GM19395 (cell line): Measurements from ENCODE around the gene ZNF566.
"Not testable (repeated sequence)": the region's sequence is repeated elsewhere in the genome, so short reads cannot be mapped to it uniquely, and the experiment has no call there.

Experiments used
- ATAC-seq: cut with Tn5 transposase; IDR thresholded peaks from one replicate; pipeline ENCODE4 v1.9.1; 2021; ENCODE audit warnings: mild to moderate bottlenecking, moderate library complexity; ENCODE audit not compliant: unreplicated experiment

Gene ZNF566

DNA sequence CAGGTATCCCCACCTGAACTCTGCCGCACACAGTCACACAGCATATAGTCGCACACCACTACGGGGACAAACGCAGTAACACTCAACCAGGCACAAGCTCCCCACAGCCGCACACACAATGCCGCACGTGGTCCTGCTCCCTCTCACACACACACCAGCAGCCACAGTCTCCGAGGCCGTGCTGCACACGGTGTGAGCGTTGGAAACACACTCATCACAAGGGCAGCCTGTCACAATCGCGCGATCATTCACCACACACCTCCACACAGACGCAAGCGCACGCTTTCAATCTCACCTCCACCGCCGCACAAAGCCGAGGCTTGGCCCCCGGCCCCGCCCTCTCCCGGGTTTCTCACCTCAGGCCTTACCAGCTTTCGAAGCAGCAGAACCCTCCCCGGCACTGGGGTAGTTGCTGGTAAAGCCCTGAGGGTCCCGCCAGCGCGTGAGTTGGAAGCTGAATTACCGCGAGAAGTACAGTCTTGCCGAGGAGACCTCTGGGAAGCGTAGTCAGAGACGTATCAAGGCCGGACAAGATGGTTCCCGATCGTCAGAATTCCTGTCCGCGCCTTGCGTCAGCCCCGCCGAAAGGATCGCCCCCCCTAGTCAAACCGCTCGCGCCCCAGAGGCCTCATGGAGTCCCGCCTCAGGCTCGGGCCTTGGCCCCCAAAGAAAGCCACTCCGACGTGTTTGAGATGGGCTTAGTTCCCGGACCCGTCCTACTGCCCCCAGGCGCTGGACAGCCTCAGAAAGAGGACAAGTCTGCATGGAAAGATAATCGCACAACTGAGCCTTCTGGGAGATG, at the start of gene ZNF566:
Gene ZNF566 (minus strand): TSS at position 444 of the 802 bp plus-strand sequence. CDS start 13,004 bp downstream, outside the sequence.
- peak; percentile 87 for ATAC-seq

DNA sequence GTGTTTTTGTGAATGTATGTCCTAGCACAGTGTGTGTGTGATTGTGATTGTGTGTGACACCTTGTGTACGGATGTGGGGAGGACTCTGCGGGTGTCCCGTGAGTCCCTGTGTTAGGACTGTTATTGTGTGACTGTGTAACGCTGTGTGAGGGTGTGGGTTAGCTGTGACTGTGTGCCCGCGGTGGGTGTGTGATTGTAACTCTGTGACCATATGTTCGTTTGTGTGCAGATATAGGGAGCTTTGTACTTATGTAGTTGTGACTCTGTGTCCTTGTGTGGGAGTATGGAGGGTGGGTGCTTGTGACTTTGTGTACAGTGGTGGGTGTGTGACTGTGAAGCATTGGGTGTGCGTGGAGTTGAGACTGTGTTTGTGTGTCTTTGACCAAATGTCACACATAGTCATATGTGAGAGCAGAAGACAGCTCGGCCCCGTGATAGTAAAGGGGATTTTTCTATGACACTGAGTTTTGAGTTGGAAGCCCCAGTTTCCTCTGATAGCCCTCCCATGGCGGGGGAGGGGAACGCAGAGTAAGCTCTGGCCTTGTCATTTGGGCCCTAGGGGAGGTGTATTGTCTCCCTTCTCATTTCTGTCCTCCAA, 39.7 kb upstream of the ZNF566 start:
- peak; percentile 26 for ATAC-seq

DNA sequence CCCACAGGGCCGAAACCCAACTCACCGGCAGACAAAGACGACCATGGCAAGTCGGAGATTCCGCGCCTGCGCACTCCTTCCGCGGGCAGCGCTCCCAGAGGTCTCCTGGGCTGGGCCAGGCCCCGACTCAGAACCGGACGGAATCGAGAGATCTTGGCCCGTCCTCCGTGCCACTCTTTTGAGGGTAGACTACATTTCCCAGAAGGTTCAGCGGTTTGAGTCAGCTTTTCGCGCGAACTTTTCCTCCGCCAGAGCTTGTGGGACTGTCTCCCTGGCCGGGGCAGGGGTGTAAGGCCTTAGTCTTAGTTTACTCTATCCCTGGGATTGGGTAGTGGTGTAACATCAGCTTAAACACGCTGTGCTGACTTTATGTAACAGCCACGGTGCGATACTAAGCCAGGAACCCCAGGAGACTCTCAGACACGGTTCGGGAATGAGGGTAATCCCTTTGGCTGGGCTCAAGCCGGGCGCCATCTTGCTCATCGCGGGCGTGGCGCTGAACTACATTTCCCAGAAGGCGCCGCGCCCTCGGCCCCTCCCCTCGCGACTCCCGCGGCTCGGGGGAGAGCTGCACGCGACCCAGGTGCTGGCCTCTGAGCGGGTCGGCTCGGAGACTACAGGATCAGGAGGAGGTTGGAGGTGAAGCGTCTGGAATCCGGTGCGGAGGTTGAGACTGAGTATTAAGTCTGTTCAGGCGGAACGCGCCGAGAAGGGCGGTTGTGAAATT, 39.0 kb upstream of the ZNF566 start, which contains the start of gene ZNF260:
Gene ZNF260 (minus strand): TSS at position 78 of the 727 bp plus-strand sequence. CDS start 13,033 bp downstream, outside the sequence.
- ATAC-seq: peak; percentile 83

- no peak for ATAC-seq
Measured at GRCh38 chr19:36527873-36528193, 38.5 kb upstream of the ZNF566 start.

DNA sequence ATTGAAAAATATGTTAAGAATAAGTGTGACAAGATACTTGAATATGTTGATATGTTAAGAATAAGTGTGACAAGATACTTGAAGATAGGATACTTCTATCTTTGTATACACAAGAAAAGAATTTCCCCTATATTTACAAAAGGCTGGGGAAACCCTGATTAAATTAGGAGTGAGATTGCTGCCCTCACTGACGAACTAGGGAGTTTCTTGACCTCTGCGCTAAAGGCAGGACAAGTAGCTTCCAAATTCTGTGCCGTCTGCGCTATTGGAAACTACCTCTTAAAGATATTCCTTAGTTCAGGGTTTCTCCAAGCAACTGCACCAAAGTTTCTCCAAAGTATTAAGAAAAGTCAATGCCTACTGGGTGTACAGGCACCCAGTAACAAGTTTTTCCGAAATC, 38.0 kb upstream of the ZNF566 start:
- no peak for ATAC-seq

DNA sequence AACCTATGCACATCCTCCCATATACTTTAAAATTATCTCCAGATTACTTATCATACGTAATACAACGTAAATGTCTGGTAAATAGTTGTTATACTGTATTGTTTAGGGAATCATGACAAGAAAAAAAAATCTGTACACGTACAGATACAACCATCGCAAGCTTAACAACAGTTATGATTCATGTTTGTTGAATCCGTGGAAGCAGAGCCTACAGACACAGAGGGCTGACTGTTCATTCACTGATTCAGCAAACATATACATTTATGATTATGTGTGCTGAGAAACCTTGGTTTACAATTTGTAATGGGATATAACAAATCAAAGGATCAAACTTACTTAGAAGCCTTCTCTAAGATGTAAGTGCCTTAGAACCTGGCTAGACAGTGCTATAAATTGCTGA, 37.2 kb upstream of the ZNF566 start:
- no peak for ATAC-seq

GRCh38 chr19:36524617-36525016, 35.3 kb upstream of the ZNF566 start:
- ATAC-seq: no peak

DNA sequence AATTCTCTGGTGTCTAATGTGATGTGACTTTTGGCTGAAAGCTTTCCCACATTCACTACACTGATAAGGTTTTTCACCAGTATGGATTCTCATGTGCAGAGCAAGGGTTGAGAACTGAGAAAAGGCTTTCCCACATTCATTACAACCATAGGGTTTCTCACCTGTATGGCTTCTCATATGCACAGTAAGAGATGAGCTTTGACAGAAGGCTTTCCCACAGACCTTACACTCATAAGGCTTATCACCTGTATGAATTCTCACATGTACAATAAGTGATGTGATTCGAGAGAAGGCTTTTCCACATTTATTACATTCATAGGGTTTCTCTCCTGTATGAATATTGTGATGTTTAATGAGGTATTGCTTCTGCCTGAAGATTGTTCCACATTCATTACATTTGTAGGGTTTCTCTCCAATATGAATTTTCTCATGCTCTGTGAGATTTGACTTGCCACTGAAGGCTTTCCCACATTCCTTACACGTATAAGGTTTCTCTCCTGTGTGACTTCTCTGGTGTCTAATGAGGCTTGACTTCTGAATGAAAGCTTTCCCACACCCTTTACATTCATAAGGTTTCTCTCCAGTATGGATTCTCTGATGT, 24.8 kb upstream of the ZNF566 start:
- no peak for ATAC-seq

DNA sequence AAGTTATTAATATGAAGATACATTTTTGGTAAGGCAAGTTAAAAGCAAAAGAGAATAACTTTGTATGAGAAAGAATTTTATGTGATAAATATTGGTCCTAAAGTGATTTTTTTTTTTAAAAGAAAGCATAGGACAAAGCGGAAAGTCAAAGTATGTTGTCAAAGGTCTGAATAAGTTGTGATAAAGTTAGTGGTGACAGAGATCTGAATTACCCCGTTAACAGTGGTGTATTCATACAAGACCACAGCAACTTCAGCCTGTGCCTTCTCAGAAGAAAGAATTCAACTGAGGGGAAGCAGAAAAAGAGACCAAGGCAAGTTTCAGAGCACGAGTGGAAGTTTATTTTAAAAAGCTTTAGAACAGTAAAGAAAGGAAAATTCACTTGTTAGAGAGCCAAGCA, 19.0 kb upstream of the ZNF566 start:
- no peak for ATAC-seq

DNA sequence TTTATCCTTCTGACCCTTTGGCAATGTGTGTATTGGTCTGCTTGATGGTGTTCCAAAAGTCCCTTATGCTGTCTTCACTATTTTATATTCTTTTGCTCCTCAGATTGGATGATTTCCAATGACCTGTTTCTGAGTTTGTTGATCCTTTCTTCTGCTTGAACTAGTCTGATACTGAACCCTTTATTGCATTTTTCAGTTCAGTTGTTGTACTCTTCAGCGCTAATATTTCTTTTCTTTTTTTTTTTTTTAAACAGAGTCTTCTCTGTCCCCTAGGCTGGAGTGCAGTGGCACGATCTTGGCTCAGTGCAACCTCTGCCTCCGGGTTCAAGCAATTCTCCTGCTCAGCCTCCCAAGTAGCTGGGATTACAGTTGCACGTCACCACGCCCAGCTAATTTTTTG, 12.6 kb upstream of the ZNF566 start:
- no peak for ATAC-seq

- ATAC-seq: no peak
Measured at GRCh38 chr19:36497001-36497400, 7.6 kb upstream of the ZNF566 start.

DNA sequence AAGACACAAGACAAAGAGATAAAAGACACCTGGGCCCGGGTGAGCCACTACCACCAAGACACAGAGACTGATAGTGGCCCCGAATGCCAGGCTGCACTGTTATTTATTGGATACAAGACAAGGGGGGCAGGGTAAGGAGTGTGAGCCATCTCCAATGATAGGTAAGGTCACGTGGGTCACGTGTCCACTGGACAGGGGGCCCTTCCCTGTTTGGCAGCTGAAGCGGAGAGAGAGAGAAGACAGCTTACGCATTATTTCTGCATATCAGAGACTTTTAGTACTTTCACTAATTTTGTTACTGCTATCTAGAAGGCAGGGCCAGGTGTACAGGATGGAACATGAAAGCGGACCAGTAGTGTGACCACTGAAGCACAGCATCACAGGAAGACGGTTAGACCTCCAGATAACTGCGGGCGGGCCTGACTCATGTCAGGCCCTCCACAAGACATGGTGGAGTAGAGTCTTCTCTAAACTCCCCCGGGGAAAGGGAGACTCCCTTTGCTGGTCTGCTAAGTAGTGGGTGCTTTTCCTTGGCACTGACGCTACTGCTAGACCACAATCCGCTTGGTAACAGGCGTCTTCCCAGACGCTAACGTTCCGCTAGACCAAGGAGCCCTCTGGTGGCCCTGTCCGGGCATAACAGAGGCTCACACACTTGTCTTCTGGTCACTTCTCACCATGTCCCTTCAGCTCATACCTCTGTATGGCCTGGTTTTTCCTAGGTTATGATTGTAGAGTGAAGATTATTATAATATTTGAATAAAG, 3.5 kb upstream of the ZNF566 start:
- not testable (repeated sequence) for ATAC-seq

GRCh38 chr19:36490846-36491245, 1.5 kb upstream of the ZNF566 start:
- not testable (repeated sequence) for ATAC-seq

GRCh38 chr19:36489920-36490415, 607 bp upstream of the ZNF566 start:
- ATAC-seq: peak; percentile 66

GRCh38 chr19:36488846-36489117, 579 bp downstream of the ZNF566 start:
- peak; percentile 29 for ATAC-seq

- no peak for ATAC-seq
Measured at GRCh38 chr19:36488118-36488845, 1.1 kb downstream of the ZNF566 start.

- ATAC-seq: no peak
Measured at GRCh38 chr19:36483653-36484052, 5.7 kb downstream of the ZNF566 start.

DNA sequence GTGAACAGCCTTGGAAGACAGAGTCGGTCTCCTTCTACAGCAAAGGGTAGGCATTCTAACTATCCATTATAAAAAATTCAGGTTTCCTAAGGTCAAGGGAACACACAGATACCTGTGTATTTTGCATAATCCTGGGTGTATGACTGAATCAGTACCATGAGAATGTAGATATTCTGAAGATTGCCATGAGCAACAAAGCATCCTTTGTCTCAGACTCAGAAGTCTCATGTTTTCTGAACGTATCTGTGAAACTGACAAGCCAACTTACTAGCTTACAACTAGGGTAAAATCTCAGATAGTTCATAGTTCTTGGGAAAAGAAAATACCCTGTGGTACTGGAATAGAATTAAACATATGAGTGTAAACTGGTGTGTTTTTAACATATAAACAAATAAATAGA, 6.5 kb downstream of the ZNF566 start:
- ATAC-seq: no peak

- no peak for ATAC-seq
Measured at GRCh38 chr19:36460046-36460445, 29.3 kb downstream of the ZNF566 start.

- no peak for ATAC-seq
Measured at GRCh38 chr19:36456831-36457230, 32.5 kb downstream of the ZNF566 start.
